GM12872 (cell line): ENCODE data around the gene TMEM260.

Experiments
- TF ChIP-seq, protein P1 (sequence below): IDR thresholded peaks from 3 replicates; pipeline ENCODE4 v1.5.1; 2011; ENCODE audit warnings: low read depth, mild to moderate bottlenecking, low read length, moderate library complexity; ENCODE audit not compliant: insufficient read depth

TMEM260 gene

GRCh38 chr14:56579345-56580220 is at the start of gene TMEM260:
TMEM260 (plus strand) TSS chr14:56579798; CDS start chr14:56579915, 117 bp downstream.
- TF ChIP-seq, protein P1, sequence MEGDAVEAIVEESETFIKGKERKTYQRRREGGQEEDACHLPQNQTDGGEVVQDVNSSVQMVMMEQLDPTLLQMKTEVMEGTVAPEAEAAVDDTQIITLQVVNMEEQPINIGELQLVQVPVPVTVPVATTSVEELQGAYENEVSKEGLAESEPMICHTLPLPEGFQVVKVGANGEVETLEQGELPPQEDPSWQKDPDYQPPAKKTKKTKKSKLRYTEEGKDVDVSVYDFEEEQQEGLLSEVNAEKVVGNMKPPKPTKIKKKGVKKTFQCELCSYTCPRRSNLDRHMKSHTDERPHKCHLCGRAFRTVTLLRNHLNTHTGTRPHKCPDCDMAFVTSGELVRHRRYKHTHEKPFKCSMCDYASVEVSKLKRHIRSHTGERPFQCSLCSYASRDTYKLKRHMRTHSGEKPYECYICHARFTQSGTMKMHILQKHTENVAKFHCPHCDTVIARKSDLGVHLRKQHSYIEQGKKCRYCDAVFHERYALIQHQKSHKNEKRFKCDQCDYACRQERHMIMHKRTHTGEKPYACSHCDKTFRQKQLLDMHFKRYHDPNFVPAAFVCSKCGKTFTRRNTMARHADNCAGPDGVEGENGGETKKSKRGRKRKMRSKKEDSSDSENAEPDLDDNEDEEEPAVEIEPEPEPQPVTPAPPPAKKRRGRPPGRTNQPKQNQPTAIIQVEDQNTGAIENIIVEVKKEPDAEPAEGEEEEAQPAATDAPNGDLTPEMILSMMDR = peak; percentile 84

GRCh38 chr14:56532546-56532945 is 47.1 kb upstream of the TMEM260 start:
- TF ChIP-seq, protein P1 = no peak

DNA sequence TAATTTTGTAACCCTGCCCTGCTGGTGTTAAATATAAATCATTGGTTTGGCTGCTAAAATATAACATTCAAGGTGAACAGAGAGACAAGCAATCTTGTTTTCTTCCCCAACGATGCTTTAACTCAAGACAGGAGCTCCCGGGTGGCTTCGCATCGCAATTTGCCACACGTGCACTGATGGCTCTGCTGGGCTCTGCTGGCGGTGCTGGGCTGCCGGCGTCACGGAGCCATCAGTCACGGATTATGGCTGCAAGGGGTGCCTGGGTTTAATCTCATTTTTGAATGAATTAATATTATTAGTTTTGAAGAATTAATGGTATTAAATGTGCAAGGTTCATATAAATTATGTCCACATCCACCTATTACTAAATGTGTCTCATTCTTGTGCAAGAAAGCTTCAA is 44.9 kb upstream of the TMEM260 start:
- TF ChIP-seq, protein P1 = no peak

DNA sequence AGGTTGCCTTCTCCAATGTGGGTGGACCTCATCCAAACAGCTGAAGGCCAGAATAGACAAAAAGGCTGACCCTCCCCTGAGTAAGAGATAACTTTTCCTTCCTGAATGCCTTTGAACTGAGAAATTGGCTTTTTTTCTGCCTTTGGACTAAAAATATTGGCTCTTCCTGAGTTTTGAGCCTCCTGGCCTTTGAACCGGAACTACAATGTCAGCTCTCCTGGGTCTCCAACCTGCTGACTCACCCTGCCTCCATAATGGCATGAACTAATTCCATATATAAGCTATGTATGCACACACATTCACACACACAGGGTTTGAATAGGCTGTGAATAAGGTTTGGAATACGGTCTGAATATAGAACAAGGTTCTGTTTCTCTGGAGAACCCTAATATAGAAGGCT is 39.7 kb upstream of the TMEM260 start:
- TF ChIP-seq, protein P1 = no peak

DNA sequence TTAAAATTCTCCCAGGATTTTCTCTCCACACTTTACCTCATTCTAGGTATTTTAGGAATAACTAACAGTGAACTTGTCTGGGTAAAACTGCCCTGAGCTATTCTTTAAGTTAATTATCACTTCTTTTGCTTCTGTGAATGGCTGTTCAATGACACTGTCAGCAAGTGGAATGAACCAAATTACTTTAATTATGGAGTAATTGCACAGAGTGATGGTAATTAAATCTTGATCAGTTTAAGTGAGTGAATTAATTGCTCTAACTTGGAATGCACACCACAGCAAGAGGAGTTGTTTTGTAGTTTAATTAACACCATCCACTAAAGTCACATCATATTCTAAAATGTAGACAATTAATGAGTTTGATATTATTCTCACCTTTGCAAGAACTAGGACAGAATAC is 36.2 kb upstream of the TMEM260 start:
- TF ChIP-seq, protein P1 = no peak

DNA sequence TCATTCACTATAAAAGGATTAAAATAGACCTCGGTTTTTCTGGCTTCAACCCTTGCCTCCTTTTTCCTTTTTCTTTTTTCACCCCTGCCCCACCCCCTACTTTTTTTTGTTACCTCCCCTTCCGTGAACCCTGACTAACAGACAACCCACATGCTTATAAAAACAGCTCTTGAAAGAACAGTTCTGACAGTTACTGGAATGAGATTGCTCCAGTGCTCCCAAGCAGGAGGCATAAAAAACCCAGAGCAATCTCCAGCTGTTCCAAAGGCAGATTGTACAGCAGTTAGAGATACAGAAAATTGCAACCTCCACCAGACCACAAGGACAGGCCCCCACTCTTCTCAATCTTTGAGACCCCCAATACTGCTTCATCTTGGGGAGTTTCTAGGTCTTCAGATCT is 29.9 kb upstream of the TMEM260 start:
- TF ChIP-seq, protein P1 = no peak

DNA sequence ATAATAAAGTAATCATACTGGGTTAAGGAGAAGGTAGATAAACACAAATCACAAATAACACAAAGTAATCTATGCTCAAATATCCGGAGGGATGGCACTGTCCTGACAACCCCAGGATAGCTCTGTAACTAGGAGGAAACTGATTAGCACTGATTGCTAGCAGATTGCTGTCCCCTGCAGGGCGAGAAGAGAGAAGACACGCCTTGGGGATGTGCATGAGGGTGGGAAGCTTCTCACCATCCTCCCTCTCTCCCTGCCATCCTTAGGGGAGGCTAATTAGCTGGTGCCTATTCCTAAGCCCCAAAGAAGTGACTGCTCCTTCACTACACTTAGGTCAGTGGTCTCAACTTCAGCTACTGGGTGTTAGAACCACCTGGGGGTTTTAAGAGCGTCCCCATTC is 27.0 kb upstream of the TMEM260 start:
- TF ChIP-seq, protein P1 = no peak
